HepG2 (cell line): Measurements from ENCODE around the gene INF2. TPM values are rescaled to one million over a fixed set of nuclear protein-coding genes. Genes with fewer than 3 reads are reported as not detected.
A peak's percentile ranks its signal among the peaks of the same experiment; 100 is the strongest.

Experiments used
- CBX2 ChIP-seq, 2 experiments: fragments of 200-600 bp in 1 of 2; sonication (generic); formaldehyde crosslinking in 1 of 2; IDR thresholded peaks; 2 replicates each; pipeline versions ENCODE4 v1.7.0 to v1.8.1; 2018 to 2022; ENCODE audit warnings: low read depth in 2 of 2, low read length in 1 of 2, mild to moderate bottlenecking in 1 of 2, missing genetic modification reagents in 1 of 2
- CBX5 ChIP-seq: sonication (generic); formaldehyde crosslinking; IDR thresholded peaks from 2 replicates; pipeline ENCODE4 v1.4.0; 2020; ENCODE audit warnings: missing genetic modification reagents, borderline replicate concordance
- CREM ChIP-seq, 2 experiments: sonication (generic) in 1 of 2; formaldehyde crosslinking in 1 of 2; IDR thresholded peaks; 2 replicates each; pipeline versions ENCODE4 v1.4.0 to v1.6.1; 2016 to 2020; ENCODE audit warnings: antibody characterized with exemption in 1 of 2, mild to moderate bottlenecking in 1 of 2, missing genetic modification reagents in 1 of 2
- FOXA1 ChIP-seq, 2 experiments: fragments of 450-650 bp in 1 of 2; sonication (generic) in 1 of 2; formaldehyde crosslinking in 1 of 2; IDR thresholded peaks; 2 replicates each; pipeline versions ENCODE4 v1.4.0 to v1.6.1; 2016 to 2020; ENCODE audit warnings: missing genetic modification reagents in 1 of 2
- HNRNPL ChIP-seq: fragments of 200-400 bp; formaldehyde crosslinking; IDR thresholded peaks from 2 replicates; pipeline ENCODE4 v1.6.1; 2017; ENCODE audit warnings: mild to moderate bottlenecking, low read depth, low read length
- PCBP2 ChIP-seq: fragments of 200-400 bp; formaldehyde crosslinking; optimal IDR thresholded peaks from 2 replicates; pipeline ENCODE3; 2018; ENCODE audit warnings: low read length, low read depth; ENCODE audit not compliant: poor library complexity, severe bottlenecking
- RBFOX2 ChIP-seq: fragments of 200-400 bp; formaldehyde crosslinking; IDR thresholded peaks from 2 replicates; pipeline ENCODE4 v1.6.1; 2017; ENCODE audit warnings: low read depth, mild to moderate bottlenecking, low read length
- SSRP1 ChIP-seq: IDR thresholded peaks from 2 replicates; pipeline ENCODE4 v1.6.1; 2016; ENCODE audit warnings: control low read depth
- STAT5B ChIP-seq: sonication (generic); formaldehyde crosslinking; IDR thresholded peaks from 2 replicates; pipeline ENCODE4 v1.4.0; 2020; ENCODE audit warnings: missing genetic modification reagents
- ZBTB38 ChIP-seq: sonication (generic); formaldehyde crosslinking; IDR thresholded peaks from 2 replicates; pipeline ENCODE4 v1.5.1; 2020; ENCODE audit warnings: mild to moderate bottlenecking, missing genetic modification reagents
- ZNF235 ChIP-seq: sonication (generic); formaldehyde crosslinking; IDR thresholded peaks from 2 replicates; pipeline ENCODE4 v1.8.1; 2023; ENCODE audit warnings: mild to moderate bottlenecking, missing genetic modification reagents, borderline replicate concordance
- ZNF569 ChIP-seq: sonication (generic); formaldehyde crosslinking; IDR thresholded peaks from 2 replicates; pipeline ENCODE4 v1.5.0; 2020; ENCODE audit warnings: mild to moderate bottlenecking, missing genetic modification reagents, moderate library complexity, borderline replicate concordance
- ZNF589 ChIP-seq: sonication (generic); formaldehyde crosslinking; conservative IDR thresholded peaks from 2 replicates; pipeline ENCODE4 v1.8.0; 2022; ENCODE audit warnings: mild to moderate bottlenecking, moderate library complexity, missing genetic modification reagents
- ZNF766 ChIP-seq: sonication (generic); formaldehyde crosslinking; IDR thresholded peaks from 2 replicates; pipeline ENCODE4 v1.5.0; 2020; ENCODE audit warnings: missing genetic modification reagents, borderline replicate concordance
- polyA plus RNA-seq, 8 experiments: library from polyadenylated mRNA; depleted of rRNA in 3 of 8; stranded (reverse) in 7 of 8; unstranded in 1 of 8; fragments of >200 nt; fragmentation: Illumina TruSeq in 4 of 8; extraction: Trizol in 4 of 8; gene quantifications; 2 replicates each; pipeline versions ENCODE4 v1.2.1 to v1.2.3, GENCODE V29; 2011 to 2016; ENCODE audit warnings: low read depth in 4 of 8, missing spikeins in 1 of 8, mixed read lengths in 1 of 8; ENCODE audit not compliant: insufficient read depth in 1 of 8
- total RNA-seq, 5 experiments: library from RNA; depleted of rRNA; stranded (reverse); fragments of >200 nt; fragmentation: Illumina TruSeq; extraction: Trizol; gene quantifications; 2 replicates each; pipeline ENCODE4 v1.2.3, GENCODE V29; 2016; ENCODE audit warnings: low read depth in 1 of 5
- TF ChIP-seq, protein P1 (sequence below): sonication (generic); formaldehyde crosslinking; IDR thresholded peaks from 2 replicates; pipeline ENCODE4 v1.9.0; 2022; ENCODE audit warnings: missing genetic modification reagents, mild to moderate bottlenecking, borderline replicate concordance
- TF ChIP-seq, protein P2 (sequence below): sonication (generic); formaldehyde crosslinking; IDR thresholded peaks from 2 replicates; pipeline ENCODE4 v1.8.0; 2022; ENCODE audit warnings: mild to moderate bottlenecking, missing genetic modification reagents; ENCODE audit not compliant: insufficient replicate concordance
- TF ChIP-seq, protein P3 (sequence below): sonication (generic); formaldehyde crosslinking; IDR thresholded peaks from 2 replicates; pipeline ENCODE4 v1.8.0; 2022; ENCODE audit warnings: mild to moderate bottlenecking, missing genetic modification reagents, moderate library complexity
- TF ChIP-seq, protein P4 (sequence below): sonication (generic); formaldehyde crosslinking; IDR thresholded peaks from 2 replicates; pipeline ENCODE4 v1.4.0; 2020; ENCODE audit warnings: missing genetic modification reagents

INF2 gene
- total and polyA plus RNA-seq, 2 of the 13 experiments (the other 11 are each of a cell fraction or from before 2014, with no cell fraction given) = 16.4 to 26.4 TPM

DNA sequence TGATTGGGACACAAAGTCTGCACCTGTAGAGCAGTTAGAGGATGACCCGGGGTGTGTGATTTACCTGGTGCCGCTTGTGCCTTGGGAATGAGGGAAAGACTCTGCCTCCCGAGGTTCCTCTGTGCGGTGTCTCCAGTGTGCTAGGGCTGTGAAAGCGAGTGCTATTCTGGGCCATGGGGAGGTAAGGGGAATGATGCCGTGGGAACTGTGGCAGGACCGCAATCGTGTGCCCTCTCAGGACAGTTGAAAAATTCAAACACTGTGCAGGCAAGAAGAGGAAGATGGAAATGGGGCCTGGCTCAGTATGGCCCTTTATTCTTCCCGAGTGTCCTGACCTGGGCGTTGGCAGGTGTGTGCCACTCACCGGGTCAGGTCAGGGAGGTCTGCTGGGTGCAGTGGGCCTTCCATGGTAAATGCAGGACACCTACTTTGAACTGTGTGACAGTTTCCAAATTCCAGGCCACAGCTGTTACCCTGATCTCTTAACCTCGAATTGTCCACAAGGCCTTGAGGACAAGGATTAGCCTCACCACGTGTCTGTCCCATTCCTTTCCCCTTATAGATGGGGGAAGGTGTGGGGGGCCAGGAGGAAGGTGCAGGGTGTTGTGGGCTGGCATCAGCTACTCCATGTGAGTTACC lies 64.9 kb downstream of the INF2 start (continued):
- TF ChIP-seq, protein P1, sequence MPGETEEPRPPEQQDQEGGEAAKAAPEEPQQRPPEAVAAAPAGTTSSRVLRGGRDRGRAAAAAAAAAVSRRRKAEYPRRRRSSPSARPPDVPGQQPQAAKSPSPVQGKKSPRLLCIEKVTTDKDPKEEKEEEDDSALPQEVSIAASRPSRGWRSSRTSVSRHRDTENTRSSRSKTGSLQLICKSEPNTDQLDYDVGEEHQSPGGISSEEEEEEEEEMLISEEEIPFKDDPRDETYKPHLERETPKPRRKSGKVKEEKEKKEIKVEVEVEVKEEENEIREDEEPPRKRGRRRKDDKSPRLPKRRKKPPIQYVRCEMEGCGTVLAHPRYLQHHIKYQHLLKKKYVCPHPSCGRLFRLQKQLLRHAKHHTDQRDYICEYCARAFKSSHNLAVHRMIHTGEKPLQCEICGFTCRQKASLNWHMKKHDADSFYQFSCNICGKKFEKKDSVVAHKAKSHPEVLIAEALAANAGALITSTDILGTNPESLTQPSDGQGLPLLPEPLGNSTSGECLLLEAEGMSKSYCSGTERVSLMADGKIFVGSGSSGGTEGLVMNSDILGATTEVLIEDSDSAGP (CRISPR knock-in tag) = no peak
- TF ChIP-seq SSRP1 (CRISPR knock-in tag) = no peak
- TF ChIP-seq CBX5 (CRISPR knock-in tag) = no peak
- TF ChIP-seq ZNF766 (CRISPR knock-in tag) = no peak
- no peak for TF ChIP-seq ZNF235 (CRISPR knock-in tag)
- no peak for TF ChIP-seq ZNF589 (CRISPR knock-in tag)
- TF ChIP-seq FOXA1 (IDR thresholded peaks at IDR 0.05) = no peak
- no peak for TF ChIP-seq FOXA1 (CRISPR knock-in tag; IDR thresholded peaks at IDR 0.05)
- TF ChIP-seq CBX2 (IDR thresholded peaks at IDR 0.05; ENCODE audit: low read depth, low read length) = no peak
- TF ChIP-seq CBX2 (CRISPR knock-in tag; IDR thresholded peaks at IDR 0.05; ENCODE audit: low read depth) = no peak
- no peak for TF ChIP-seq HNRNPL
- TF ChIP-seq, protein P2, sequence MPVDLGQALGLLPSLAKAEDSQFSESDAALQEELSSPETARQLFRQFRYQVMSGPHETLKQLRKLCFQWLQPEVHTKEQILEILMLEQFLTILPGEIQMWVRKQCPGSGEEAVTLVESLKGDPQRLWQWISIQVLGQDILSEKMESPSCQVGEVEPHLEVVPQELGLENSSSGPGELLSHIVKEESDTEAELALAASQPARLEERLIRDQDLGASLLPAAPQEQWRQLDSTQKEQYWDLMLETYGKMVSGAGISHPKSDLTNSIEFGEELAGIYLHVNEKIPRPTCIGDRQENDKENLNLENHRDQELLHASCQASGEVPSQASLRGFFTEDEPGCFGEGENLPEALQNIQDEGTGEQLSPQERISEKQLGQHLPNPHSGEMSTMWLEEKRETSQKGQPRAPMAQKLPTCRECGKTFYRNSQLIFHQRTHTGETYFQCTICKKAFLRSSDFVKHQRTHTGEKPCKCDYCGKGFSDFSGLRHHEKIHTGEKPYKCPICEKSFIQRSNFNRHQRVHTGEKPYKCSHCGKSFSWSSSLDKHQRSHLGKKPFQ (CRISPR knock-in tag) = no peak
- no peak for TF ChIP-seq ZBTB38 (CRISPR knock-in tag)
- no peak for TF ChIP-seq STAT5B
- no peak for TF ChIP-seq ZNF569 (CRISPR knock-in tag)
- TF ChIP-seq, protein P3, sequence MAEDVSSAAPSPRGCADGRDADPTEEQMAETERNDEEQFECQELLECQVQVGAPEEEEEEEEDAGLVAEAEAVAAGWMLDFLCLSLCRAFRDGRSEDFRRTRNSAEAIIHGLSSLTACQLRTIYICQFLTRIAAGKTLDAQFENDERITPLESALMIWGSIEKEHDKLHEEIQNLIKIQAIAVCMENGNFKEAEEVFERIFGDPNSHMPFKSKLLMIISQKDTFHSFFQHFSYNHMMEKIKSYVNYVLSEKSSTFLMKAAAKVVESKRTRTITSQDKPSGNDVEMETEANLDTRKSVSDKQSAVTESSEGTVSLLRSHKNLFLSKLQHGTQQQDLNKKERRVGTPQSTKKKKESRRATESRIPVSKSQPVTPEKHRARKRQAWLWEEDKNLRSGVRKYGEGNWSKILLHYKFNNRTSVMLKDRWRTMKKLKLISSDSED = no peak
- TF ChIP-seq PCBP2 = no peak
- TF ChIP-seq CREM (IDR thresholded peaks at IDR 0.05) = no peak
- no peak for TF ChIP-seq CREM (CRISPR knock-in tag; IDR thresholded peaks at IDR 0.05)
- 0 out of 2 replicates have a peak, but pooled peaks have one; percentile 39 for TF ChIP-seq RBFOX2
- TF ChIP-seq, protein P4, sequence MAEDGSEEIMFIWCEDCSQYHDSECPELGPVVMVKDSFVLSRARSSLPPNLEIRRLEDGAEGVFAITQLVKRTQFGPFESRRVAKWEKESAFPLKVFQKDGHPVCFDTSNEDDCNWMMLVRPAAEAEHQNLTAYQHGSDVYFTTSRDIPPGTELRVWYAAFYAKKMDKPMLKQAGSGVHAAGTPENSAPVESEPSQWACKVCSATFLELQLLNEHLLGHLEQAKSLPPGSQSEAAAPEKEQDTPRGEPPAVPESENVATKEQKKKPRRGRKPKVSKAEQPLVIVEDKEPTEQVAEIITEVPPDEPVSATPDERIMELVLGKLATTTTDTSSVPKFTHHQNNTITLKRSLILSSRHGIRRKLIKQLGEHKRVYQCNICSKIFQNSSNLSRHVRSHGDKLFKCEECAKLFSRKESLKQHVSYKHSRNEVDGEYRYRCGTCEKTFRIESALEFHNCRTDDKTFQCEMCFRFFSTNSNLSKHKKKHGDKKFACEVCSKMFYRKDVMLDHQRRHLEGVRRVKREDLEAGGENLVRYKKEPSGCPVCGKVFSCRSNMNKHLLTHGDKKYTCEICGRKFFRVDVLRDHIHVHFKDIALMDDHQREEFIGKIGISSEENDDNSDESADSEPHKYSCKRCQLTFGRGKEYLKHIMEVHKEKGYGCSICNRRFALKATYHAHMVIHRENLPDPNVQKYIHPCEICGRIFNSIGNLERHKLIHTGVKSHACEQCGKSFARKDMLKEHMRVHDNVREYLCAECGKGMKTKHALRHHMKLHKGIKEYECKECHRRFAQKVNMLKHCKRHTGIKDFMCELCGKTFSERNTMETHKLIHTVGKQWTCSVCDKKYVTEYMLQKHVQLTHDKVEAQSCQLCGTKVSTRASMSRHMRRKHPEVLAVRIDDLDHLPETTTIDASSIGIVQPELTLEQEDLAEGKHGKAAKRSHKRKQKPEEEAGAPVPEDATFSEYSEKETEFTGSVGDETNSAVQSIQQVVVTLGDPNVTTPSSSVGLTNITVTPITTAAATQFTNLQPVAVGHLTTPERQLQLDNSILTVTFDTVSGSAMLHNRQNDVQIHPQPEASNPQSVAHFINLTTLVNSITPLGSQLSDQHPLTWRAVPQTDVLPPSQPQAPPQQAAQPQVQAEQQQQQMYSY (CRISPR knock-in tag) = no peak
